K562 (cell line): ENCODE results near the gene PARD3B. TPM values are rescaled to one million over a fixed set of nuclear protein-coding genes. Genes with fewer than 3 reads are reported as not detected.

ENCODE experiments used
- ATAC-seq: fragments of 200-7000 bp; cut with Tn5 transposase; 3 replicates; pipeline ENCODE4 v1.9.1; 2020; ENCODE audit warnings: moderate library complexity
- BruUV-seq: library from RNA; stranded (reverse); fragments of 400-500 nt; replicated peaks from 2 replicates; lab custom pipeline; 2021; lab: Mats Ljungman, UMichigan
- CTCF ChIA-PET: fragments of 300-600 bp; formaldehyde crosslinking; extraction: SDS; loops from one replicate; lab custom pipeline; 2021; ENCODE audit warnings: low intra/inter-chr PET ratio; lab: Yijun Ruan, JAX
- POLR2A ChIA-PET: fragments of 300-600, 350-650 bp; sonication (Branson Sonifier 250); formaldehyde crosslinking; extraction: SDS; loops from one replicate; lab custom pipeline; 2021; ENCODE audit warnings: antibody characterized with exemption, inconsistent platforms; lab: Yijun Ruan, JAX
- DNase-seq, 4 experiments: peaks; one replicate each; pipeline versions ENCODE4 v3.0.0 to v3.0.0-alpha.2; 2011 to 2018; ENCODE audit warnings: low spot score in 3 of 4, mixed read lengths in 3 of 4; ENCODE audit errors: extremely low read depth in 1 of 4
- FAIRE-seq: peaks from 2 replicates; lab custom pipeline; 2011; peaks lifted over from hg19 to GRCh38; lab: Jason Lieb, UNC
- H2AFZ ChIP-seq: 2 replicates; pipeline ENCODE4 v1.6.0; 2011; ENCODE audit warnings: low read depth, low read length, control low read depth, inconsistent platforms
- H3K27ac ChIP-seq: fragments of 200-600 bp; 3 replicates; pipeline ENCODE4 v1.8.0; 2011; ENCODE audit warnings: low read depth, mild to moderate bottlenecking, control low read depth, inconsistent platforms, low read length, moderate library complexity, mixed read lengths; ENCODE audit errors: extremely low read depth
- H3K27me3 ChIP-seq, 2 experiments: fragments of 300-600 bp in 1 of 2; 2 replicates in 1 of 2; 3 replicates in 1 of 2; pipeline versions ENCODE4 v1.6.0 to v1.8.0; 2011; ENCODE audit warnings: inconsistent platforms in 2 of 2, low read length in 2 of 2, mild to moderate bottlenecking in 1 of 2, mixed read lengths in 1 of 2, moderate library complexity in 1 of 2; ENCODE audit not compliant: control insufficient read depth in 2 of 2, insufficient read depth in 2 of 2
- H3K36me3 ChIP-seq: fragments of 300-600 bp; 3 replicates; pipeline ENCODE4 v1.8.0; 2011; ENCODE audit warnings: mild to moderate bottlenecking, low read length, inconsistent platforms; ENCODE audit not compliant: control insufficient read depth, insufficient read depth
- H3K4me1 ChIP-seq, 2 experiments: fragments of 200-600 bp in 1 of 2; replicated peaks in 1 of 2; 2 replicates in 1 of 2; 3 replicates in 1 of 2; pipeline versions ENCODE4 v1.5.1 to v1.8.0; 2011; ENCODE audit warnings: inconsistent platforms in 2 of 2, low read length in 2 of 2, mild to moderate bottlenecking in 1 of 2, mixed read lengths in 1 of 2, moderate library complexity in 1 of 2; ENCODE audit not compliant: control insufficient read depth in 2 of 2, insufficient read depth in 2 of 2
- H3K4me2 ChIP-seq: 2 replicates; pipeline ENCODE4 v1.6.1; 2011; ENCODE audit warnings: low read length, control low read depth, inconsistent platforms, mixed read lengths; ENCODE audit not compliant: insufficient read depth
- H3K4me3 ChIP-seq: fragments of 200-600 bp; sonication (generic), shearing (Covaris generic); 2 replicates; pipeline ENCODE4 v1.5.1; 2016; ENCODE audit warnings: control low read depth, inconsistent platforms
- H3K79me2 ChIP-seq: fragments of 200-600 bp; 3 replicates; pipeline ENCODE4 v1.8.0; 2011; ENCODE audit warnings: low read length, inconsistent platforms; ENCODE audit not compliant: control insufficient read depth, insufficient read depth
- H3K9ac ChIP-seq, 2 experiments: 2 replicates each; pipeline versions ENCODE4 v1.6.0 to v1.6.1; 2011; ENCODE audit warnings: low read depth in 2 of 2, low read length in 2 of 2, control low read depth in 1 of 2, inconsistent platforms in 1 of 2, mild to moderate bottlenecking in 1 of 2, mixed read lengths in 1 of 2; ENCODE audit not compliant: insufficient read depth in 1 of 2
- H3K9me1 ChIP-seq: one replicate; pipeline ENCODE4 v1.6.0; 2011; ENCODE audit warnings: inconsistent platforms, mild to moderate bottlenecking, low read length, moderate library complexity; ENCODE audit not compliant: control insufficient read depth, insufficient read depth
- H3K9me3 ChIP-seq: replicated peaks from 2 replicates; pipeline ENCODE4 v1.5.1; 2011; ENCODE audit warnings: low read depth, low read length, inconsistent platforms; ENCODE audit not compliant: control insufficient read depth, insufficient read depth
- H4K20me1 ChIP-seq: replicated peaks from 2 replicates; pipeline ENCODE4 v1.6.1; 2011; ENCODE audit warnings: low read length, inconsistent platforms, mixed read lengths; ENCODE audit not compliant: control insufficient read depth, insufficient read depth
- BHLHE40 ChIP-seq: IDR thresholded peaks from 2 replicates; pipeline ENCODE4 v1.6.1; 2011; ENCODE audit warnings: low read length, improper control_type of control experiment
- KDM2B ChIP-seq: fragments of 250-450 bp; sonication (Bioruptor Pico); IDR thresholded peaks from 2 replicates; pipeline ENCODE4 v1.8.0; 2021; ENCODE audit warnings: mild to moderate bottlenecking, moderate library complexity
- NCOA6 ChIP-seq: fragments of 450-650 bp; IDR thresholded peaks from 2 replicates; pipeline ENCODE4 v1.6.1; 2017; ENCODE audit warnings: mild to moderate bottlenecking
- SREBF1 ChIP-seq: fragments of 150-350 bp; IDR thresholded peaks from 2 replicates; pipeline ENCODE4 v1.6.1; 2014; ENCODE audit warnings: antibody characterized with exemption, low read depth, low read length, borderline replicate concordance
- TRIM28 ChIP-seq: fragments of 450-650 bp; IDR thresholded peaks from 2 replicates; pipeline ENCODE4 v1.6.1; 2017
- ZNF609 ChIP-seq: sonication (generic); formaldehyde crosslinking; IDR thresholded peaks from 2 replicates; pipeline ENCODE4 v1.8.1; 2023; ENCODE audit warnings: missing genetic modification reagents, mild to moderate bottlenecking, borderline replicate concordance
- ZNF644 ChIP-seq: fragments of 200-800 bp; sonication (Bioruptor generic); IDR thresholded peaks from 2 replicates; pipeline ENCODE4 v1.6.1; 2016; ENCODE audit warnings: low read depth, missing genetic modification characterization, missing compliant biosample characterization
- WGBS: fragments of 100-300 bp; shearing (Covaris generic); methylation state at CpG from one replicate; pipeline ENCODE4 v1.1.6; 2016; ENCODE audit warnings: low coverage, mixed read lengths; ENCODE audit not compliant: insufficient coverage; ENCODE audit errors: missing lambda C conversion rate; 5-methylcytosine and 5-hydroxymethylcytosine counted together
- in situ Hi-C: fragments of 300-500 bp; cut with MboI; formaldehyde crosslinking; loops from 4 replicates; pipeline ENCODE4 v1.15.0; 2018; ENCODE audit warnings: inconsistent platforms, mixed read lengths
- intact Hi-C: fragments of 100-400 bp; cut with micrococcal nuclease; formaldehyde crosslinking; loops from 2 replicates; pipeline ENCODE4 v1.14.2; 2022
- polyA plus RNA-seq, 8 experiments: library from polyadenylated mRNA; depleted of rRNA in 4 of 8; stranded (reverse) in 5 of 8; unstranded in 3 of 8; fragments of >200 nt; fragmentation: Nextera tagmentation in 2 of 8; fragmentation: Illumina TruSeq in 1 of 8; extraction: Ambion mirVana in 2 of 8; extraction: Trizol in 1 of 8; gene quantifications; 2 replicates each; pipeline versions ENCODE4 v1.2.1 to v1.2.3, GENCODE V29; 2011 to 2014; ENCODE audit warnings: inconsistent platforms in 1 of 8, missing spikeins in 1 of 8
- total RNA-seq, 7 experiments: library from RNA; depleted of rRNA in 6 of 7; stranded (reverse); fragments of >200 nt in 6 of 7; fragmentation: Illumina TruSeq in 2 of 7; extraction: Trizol in 2 of 7; gene quantifications; 2 replicates each; pipeline versions ENCODE4 v1.2.1 to v1.2.3, GENCODE V29; 2011 to 2021; ENCODE audit warnings: low replicate concordance in 1 of 7

PARD3B gene
- total and polyA plus RNA-seq, 9 of the 15 experiments (the other 6 are each of a cell fraction or from before 2014, with no cell fraction given), result 0.15 to 3.0 (median 1.1) TPM

- H3K4me1 ChIP-seq, result no peaks in the 10 kb centered on the region; a peak in 2 of 5 replicates
- ATAC-seq (no peak), FAIRE-seq (no peak), DNase-seq (no peak)
- H4K20me1 ChIP-seq, result no peaks in the 10 kb centered on the region
- H3K4me3 ChIP-seq, result no peak overlapping the region
- ChIA-PET CTCF (interaction anchor here (0.6 kb wide), 1 partner anchor 37 kb away, joined by 3 read pairs; no protein-coding TSS in a partner anchor), POLR2A (no interaction called here)
- no peak overlapping the region for H3K27ac ChIP-seq
- no CpG with 5 or more reads among the region's 1 CpG for WGBS
- in situ Hi-C loops, result no loop called here
- H3K4me2 ChIP-seq, result no peak overlapping the region
- H3K9me3 ChIP-seq, result no peaks in the 10 kb centered on the region
- no peak overlapping the region for H3K9ac ChIP-seq
- no peaks in the 10 kb centered on the region for H3K36me3 ChIP-seq
- intact Hi-C loops, result no loop called here
- no peak overlapping the region for H2AFZ ChIP-seq
- H3K9me1 ChIP-seq, result no peaks in the 10 kb centered on the region
- no TSS peak for BruUV-seq
- H3K27me3 ChIP-seq, result no peaks in the 10 kb centered on the region
- TF ChIP-seq KDM2B, result no peak
- H3K79me2 ChIP-seq, result no peaks in the 10 kb centered on the region
Observed at GRCh38 chr2:205017912-205018311, 472.6 kb downstream of the PARD3B start.

GRCh38 chr2:205020673-205021072 is 475.4 kb downstream of the PARD3B start:
- Histone ChIP-seq H3K4me1 (peaks cover 0 to 9% of the 10 kb centered on the region in 2 experiments; a peak in 2 of 5 replicates), H3K4me2 (no peak overlapping the region), H3K36me3 (no peaks in the 10 kb centered on the region), H3K9me3 (no peaks in the 10 kb centered on the region), H3K4me3 (no peak overlapping the region), H3K79me2 (no peaks in the 10 kb centered on the region), H4K20me1 (no peaks in the 10 kb centered on the region), H3K27me3 (no peaks in the 10 kb centered on the region), H3K27ac (no peak overlapping the region), H3K9me1 (no peaks in the 10 kb centered on the region), H2AFZ (no peak overlapping the region), H3K9ac (no peak overlapping the region)
- FAIRE-seq (no peak), ATAC-seq (no peak), DNase-seq (no peak)
- no TSS peak for BruUV-seq
- ChIA-PET POLR2A (no interaction called here), CTCF (no interaction called here)
- WGBS, result 23% methylated on average over 3 of the region's 3 CpGs
- in situ Hi-C loops, result no loop called here
- intact Hi-C loops, result loop anchor here (10.0 kb wide), 1 partner anchor 106 kb away; no protein-coding TSS in a partner anchor
- no peak for TF ChIP-seq SREBF1
- TF ChIP-seq ZNF644 (tag), result no peak
- TF ChIP-seq KDM2B, result no peak
- TF ChIP-seq NCOA6, result no peak
- TF ChIP-seq BHLHE40, result no peak
- TF ChIP-seq TRIM28, result no peak
- no peak for TF ChIP-seq ZNF609
